Natural killer cell (primary cell): ENCODE measurements around the gene RTF1. TPM values are rescaled to one million over a fixed set of nuclear protein-coding genes. Genes with fewer than 3 reads are reported as not detected.

ENCODE experiments used
- ATAC-seq, 3 donors: fragments of 150-1000 bp in 2 of 3; fragments of 200-7000 bp in 1 of 3; cut with Tn5 transposase; 1 replicate in 1 of 3; 2 replicates in 2 of 3; pipeline ENCODE4 v1.10.0; 2021; ENCODE audit warnings: mild to moderate bottlenecking in 2 of 3, moderate library complexity in 2 of 3
- DNase-seq, 2 donors: peaks; one replicate each; pipeline versions ENCODE4 v3.0.0 to v3.0.0-alpha.2; 2013 to 2021; ENCODE audit warnings: mixed read lengths in 1 of 2
- H3K27ac ChIP-seq: one replicate; pipeline ENCODE4 v1.5.1; 2013; ENCODE audit warnings: mild to moderate bottlenecking, low read length
- H3K27me3 ChIP-seq: one replicate; pipeline ENCODE4 v1.6.1; 2013; ENCODE audit warnings: low read length; ENCODE audit not compliant: control insufficient read depth, insufficient read depth
- H3K36me3 ChIP-seq: one replicate; pipeline ENCODE4 v1.6.1; 2013; ENCODE audit warnings: low read length; ENCODE audit not compliant: control insufficient read depth, insufficient read depth
- H3K4me1 ChIP-seq: one replicate; pipeline ENCODE4 v1.6.1; 2013; ENCODE audit warnings: low read length; ENCODE audit not compliant: control insufficient read depth, insufficient read depth
- H3K4me3 ChIP-seq: one replicate; pipeline ENCODE4 v1.5.1; 2013; ENCODE audit warnings: low read length
- H3K9me3 ChIP-seq: one replicate; pipeline ENCODE4 v1.6.1; 2013; ENCODE audit warnings: low read length; ENCODE audit not compliant: control insufficient read depth, insufficient read depth
- H3K27ac Mint-ChIP-seq, 2 donors: one replicate each; pipeline ENCODE4 v1.8.0; 2022; ENCODE audit warnings: mild to moderate bottlenecking in 2 of 2, mixed read lengths in 2 of 2, moderate library complexity in 1 of 2
- H3K27me3 Mint-ChIP-seq, 2 donors: one replicate each; pipeline ENCODE4 v1.8.0; 2022; ENCODE audit warnings: low read depth in 2 of 2, mixed read lengths in 2 of 2
- H3K36me3 Mint-ChIP-seq: one replicate; pipeline ENCODE4 v1.8.0; 2022; ENCODE audit warnings: mixed read lengths
- H3K4me1 Mint-ChIP-seq, 2 donors: one replicate each; pipeline ENCODE4 v1.8.0; 2022; ENCODE audit warnings: mixed read lengths in 2 of 2
- H3K4me3 Mint-ChIP-seq: one replicate; pipeline ENCODE4 v1.8.0; 2022; ENCODE audit warnings: mild to moderate bottlenecking, moderate library complexity, mixed read lengths
- H3K9me3 Mint-ChIP-seq, 2 donors: one replicate each; pipeline ENCODE4 v1.8.0; 2022; ENCODE audit warnings: mixed read lengths in 2 of 2
- CTCF ChIP-seq: fragments of 200-600 bp; IDR thresholded peaks from one replicate; pipeline ENCODE4 v1.8.0; 2022; ENCODE audit warnings: antibody characterized with exemption
- WGBS: methylation state at CpG from one replicate; pipeline ENCODE4 v1.1.7; 2013; ENCODE audit warnings: missing lambda C conversion rate; ENCODE audit not compliant: insufficient coverage; 5-methylcytosine and 5-hydroxymethylcytosine counted together
- intact Hi-C: fragments of 100-400 bp; cut with micrococcal nuclease; formaldehyde crosslinking; loops from one replicate; pipeline ENCODE4 v1.14.2; 2022
- total RNA-seq, 4 donors: library from RNA; stranded (reverse); fragments of 120-200 nt in 1 of 4; gene quantifications; one replicate each; pipeline versions ENCODE4 v1.2.3 to v1.2.4, GENCODE V29; 2013 to 2022

The RTF1 gene
- total RNA-seq, 3 donors from 2014 or later (not counting 1 experiment from before 2014, with no cell fraction given), result 35.8 to 53.1 (median 42.7) TPM

- Mint-ChIP-seq H3K4me3 (no peak overlapping the region), H3K4me1 (peaks cover 7 to 15% of the 10 kb centered on the region in 2 donors), H3K36me3 (no peaks in the 10 kb centered on the region), H3K27ac (no peak overlapping the region), H3K9me3 (no peaks in the 10 kb centered on the region), H3K27me3 (peaks cover 46 to 51% of the 10 kb centered on the region in 2 donors)
- intact Hi-C loops, result no loop called here
- TF ChIP-seq CTCF, result no peak
- 36% methylated on average over 59 of the region's 59 CpGs for WGBS
- DNase-seq, result no peak
- Histone ChIP-seq H3K4me3 (no peak overlapping the region), H3K27ac (no peak overlapping the region), H3K9me3 (no peaks in the 10 kb centered on the region), H3K4me1 (peaks cover 36% of the 10 kb centered on the region), H3K36me3 (no peaks in the 10 kb centered on the region), H3K27me3 (peaks cover 60% of the 10 kb centered on the region)
- no peak for ATAC-seq
Measured at GRCh38 chr15:41495736-41496599, 79.1 kb downstream of the RTF1 start.

GRCh38 chr15:41498657-41499056 lies 81.8 kb downstream of the RTF1 start:
- H3K9me3 ChIP-seq, result no peaks in the 10 kb centered on the region
- 82% methylated on average over 2 of the region's 2 CpGs for WGBS
- no peaks in the 10 kb centered on the region for H3K36me3 Mint-ChIP-seq
- no peaks in the 10 kb centered on the region for H3K9me3 Mint-ChIP-seq
- H3K27ac Mint-ChIP-seq, result no peak overlapping the region
- H3K4me1 Mint-ChIP-seq, result peaks cover 0 to 33% of the 10 kb centered on the region in 2 donors
- DNase-seq, result no peak
- no peak for TF ChIP-seq CTCF
- no peak for ATAC-seq
- H3K27me3 ChIP-seq, result peaks cover 72% of the 10 kb centered on the region
- no peak overlapping the region for H3K4me3 Mint-ChIP-seq
- no peaks in the 10 kb centered on the region for H3K36me3 ChIP-seq
- peaks cover 51% of the 10 kb centered on the region for H3K4me1 ChIP-seq
- H3K27me3 Mint-ChIP-seq, result peaks cover 29 to 49% of the 10 kb centered on the region in 2 donors
- intact Hi-C loops, result no loop called here
- H3K27ac ChIP-seq, result no peak overlapping the region
- H3K4me3 ChIP-seq, result no peak overlapping the region

GRCh38 chr15:41499109-41499851 lies 82.4 kb downstream of the RTF1 start:
- no peak overlapping the region for H3K27ac ChIP-seq
- Mint-ChIP-seq H3K27me3 (peaks cover 29 to 49% of the 10 kb centered on the region in 2 donors), H3K4me3 (no peak overlapping the region), H3K36me3 (no peaks in the 10 kb centered on the region), H3K9me3 (no peaks in the 10 kb centered on the region), H3K27ac (no peak overlapping the region), H3K4me1 (peaks cover 0 to 33% of the 10 kb centered on the region in 2 donors)
- H3K4me3 ChIP-seq, result no peak overlapping the region
- no peak for TF ChIP-seq CTCF
- H3K27me3 ChIP-seq, result peaks cover 71% of the 10 kb centered on the region
- peaks cover 49% of the 10 kb centered on the region for H3K4me1 ChIP-seq
- H3K9me3 ChIP-seq, result no peaks in the 10 kb centered on the region
- no peak for DNase-seq
- intact Hi-C loops, result no loop called here
- no peak for ATAC-seq
- WGBS, result 71% methylated on average over 6 of the region's 6 CpGs
- no peaks in the 10 kb centered on the region for H3K36me3 ChIP-seq
